K562 (cell line): ENCODE results near the gene ADAMTS14. TPM values are rescaled to one million over a fixed set of nuclear protein-coding genes. Genes with fewer than 3 reads are reported as not detected.

Experiments
- ATAC-seq: fragments of 200-7000 bp; cut with Tn5 transposase; 3 replicates; pipeline ENCODE4 v1.9.1; 2020; ENCODE audit warnings: moderate library complexity
- BruUV-seq: library from RNA; stranded (reverse); fragments of 400-500 nt; replicated peaks from 2 replicates; lab custom pipeline; 2021; lab: Mats Ljungman, UMichigan
- CTCF ChIA-PET: fragments of 300-600 bp; formaldehyde crosslinking; extraction: SDS; loops from one replicate; lab custom pipeline; 2021; ENCODE audit warnings: low intra/inter-chr PET ratio; lab: Yijun Ruan, JAX
- POLR2A ChIA-PET: fragments of 300-600, 350-650 bp; sonication (Branson Sonifier 250); formaldehyde crosslinking; extraction: SDS; loops from one replicate; lab custom pipeline; 2021; ENCODE audit warnings: antibody characterized with exemption, inconsistent platforms; lab: Yijun Ruan, JAX
- DNase-seq, 4 experiments: peaks; one replicate each; pipeline versions ENCODE4 v3.0.0 to v3.0.0-alpha.2; 2011 to 2018; ENCODE audit warnings: low spot score in 3 of 4, mixed read lengths in 3 of 4; ENCODE audit errors: extremely low read depth in 1 of 4
- FAIRE-seq: peaks from 2 replicates; lab custom pipeline; 2011; peaks lifted over from hg19 to GRCh38; lab: Jason Lieb, UNC
- H2AFZ ChIP-seq: 2 replicates; pipeline ENCODE4 v1.6.0; 2011; ENCODE audit warnings: low read depth, low read length, control low read depth, inconsistent platforms
- H3K27ac ChIP-seq: fragments of 200-600 bp; 3 replicates; pipeline ENCODE4 v1.8.0; 2011; ENCODE audit warnings: low read depth, mild to moderate bottlenecking, control low read depth, inconsistent platforms, low read length, moderate library complexity, mixed read lengths; ENCODE audit errors: extremely low read depth
- H3K27me3 ChIP-seq, 2 experiments: fragments of 300-600 bp in 1 of 2; 2 replicates in 1 of 2; 3 replicates in 1 of 2; pipeline versions ENCODE4 v1.6.0 to v1.8.0; 2011; ENCODE audit warnings: inconsistent platforms in 2 of 2, low read length in 2 of 2, mild to moderate bottlenecking in 1 of 2, mixed read lengths in 1 of 2, moderate library complexity in 1 of 2; ENCODE audit not compliant: control insufficient read depth in 2 of 2, insufficient read depth in 2 of 2
- H3K36me3 ChIP-seq: fragments of 300-600 bp; 3 replicates; pipeline ENCODE4 v1.8.0; 2011; ENCODE audit warnings: mild to moderate bottlenecking, low read length, inconsistent platforms; ENCODE audit not compliant: control insufficient read depth, insufficient read depth
- H3K4me1 ChIP-seq, 2 experiments: fragments of 200-600 bp in 1 of 2; replicated peaks in 1 of 2; 2 replicates in 1 of 2; 3 replicates in 1 of 2; pipeline versions ENCODE4 v1.5.1 to v1.8.0; 2011; ENCODE audit warnings: inconsistent platforms in 2 of 2, low read length in 2 of 2, mild to moderate bottlenecking in 1 of 2, mixed read lengths in 1 of 2, moderate library complexity in 1 of 2; ENCODE audit not compliant: control insufficient read depth in 2 of 2, insufficient read depth in 2 of 2
- H3K4me2 ChIP-seq: 2 replicates; pipeline ENCODE4 v1.6.1; 2011; ENCODE audit warnings: low read length, control low read depth, inconsistent platforms, mixed read lengths; ENCODE audit not compliant: insufficient read depth
- H3K4me3 ChIP-seq: fragments of 200-600 bp; sonication (generic), shearing (Covaris generic); 2 replicates; pipeline ENCODE4 v1.5.1; 2016; ENCODE audit warnings: control low read depth, inconsistent platforms
- H3K79me2 ChIP-seq: fragments of 200-600 bp; 3 replicates; pipeline ENCODE4 v1.8.0; 2011; ENCODE audit warnings: low read length, inconsistent platforms; ENCODE audit not compliant: control insufficient read depth, insufficient read depth
- H3K9ac ChIP-seq, 2 experiments: 2 replicates each; pipeline versions ENCODE4 v1.6.0 to v1.6.1; 2011; ENCODE audit warnings: low read depth in 2 of 2, low read length in 2 of 2, control low read depth in 1 of 2, inconsistent platforms in 1 of 2, mild to moderate bottlenecking in 1 of 2, mixed read lengths in 1 of 2; ENCODE audit not compliant: insufficient read depth in 1 of 2
- H3K9me1 ChIP-seq: one replicate; pipeline ENCODE4 v1.6.0; 2011; ENCODE audit warnings: inconsistent platforms, mild to moderate bottlenecking, low read length, moderate library complexity; ENCODE audit not compliant: control insufficient read depth, insufficient read depth
- H3K9me3 ChIP-seq: replicated peaks from 2 replicates; pipeline ENCODE4 v1.5.1; 2011; ENCODE audit warnings: low read depth, low read length, inconsistent platforms; ENCODE audit not compliant: control insufficient read depth, insufficient read depth
- H4K20me1 ChIP-seq: replicated peaks from 2 replicates; pipeline ENCODE4 v1.6.1; 2011; ENCODE audit warnings: low read length, inconsistent platforms, mixed read lengths; ENCODE audit not compliant: control insufficient read depth, insufficient read depth
- ATF1 ChIP-seq, 2 experiments: fragments of 450-650 bp in 1 of 2; IDR thresholded peaks; 2 replicates each; pipeline ENCODE4 v1.6.1; 2016; ENCODE audit warnings: missing compliant biosample characterization in 1 of 2, missing genetic modification characterization in 1 of 2
- ELF1 ChIP-seq: fragments of 200-800 bp; sonication (Bioruptor generic); IDR thresholded peaks from 2 replicates; pipeline ENCODE4 v1.6.1; 2016; ENCODE audit warnings: missing genetic modification characterization, missing compliant biosample characterization
- ERF ChIP-seq: fragments of 450-650 bp; formaldehyde crosslinking; IDR thresholded peaks from 2 replicates; pipeline ENCODE4 v1.4.0; 2020; ENCODE audit warnings: mild to moderate bottlenecking, mixed read lengths
- JUNB ChIP-seq: fragments of 450-650 bp; formaldehyde crosslinking; conservative IDR thresholded peaks from 2 replicates; pipeline ENCODE4 v1.4.0; 2020; ENCODE audit warnings: mild to moderate bottlenecking
- MAZ ChIP-seq, 2 experiments: fragments of 450-650 bp in 1 of 2; sonication (generic) in 1 of 2; formaldehyde crosslinking; IDR thresholded peaks in 1 of 2; conservative IDR thresholded peaks in 1 of 2; 2 replicates each; pipeline versions ENCODE4 v1.4.0 to v1.5.0; 2020; ENCODE audit warnings: mild to moderate bottlenecking in 1 of 2, missing genetic modification reagents in 1 of 2
- MIER1 ChIP-seq: fragments of 450-650 bp; IDR thresholded peaks from 2 replicates; pipeline ENCODE4 v1.6.1; 2016; ENCODE audit warnings: antibody characterized with exemption, mild to moderate bottlenecking, low read depth
- PCBP1 ChIP-seq: fragments of 200-400 bp; formaldehyde crosslinking; IDR thresholded peaks from 2 replicates; pipeline ENCODE4 v1.6.1; 2018; ENCODE audit warnings: mild to moderate bottlenecking, low read depth, low read length; ENCODE audit not compliant: poor library complexity, severe bottlenecking
- POLR2G ChIP-seq: fragments of 200-400 bp; formaldehyde crosslinking; IDR thresholded peaks from 2 replicates; pipeline ENCODE4 v1.6.1; 2017; ENCODE audit warnings: low read depth, mild to moderate bottlenecking, antibody characterized with exemption, low read length, moderate library complexity
- SMAD4 ChIP-seq: fragments of 250-450 bp; sonication (Bioruptor Pico); conservative IDR thresholded peaks from 2 replicates; pipeline ENCODE4 v1.8.0; 2021; ENCODE audit warnings: inconsistent platforms, mild to moderate bottlenecking, moderate library complexity
- ZBTB7A ChIP-seq: IDR thresholded peaks from 2 replicates; pipeline ENCODE4 v1.6.1; 2011; ENCODE audit warnings: low read depth, mild to moderate bottlenecking, low read length, moderate library complexity, borderline replicate concordance; ENCODE audit not compliant: control insufficient read depth
- ZNF311 ChIP-seq: fragments of 250-450 bp; sonication (Bioruptor Pico); IDR thresholded peaks from 2 replicates; pipeline ENCODE4 v1.4.0; 2020; ENCODE audit warnings: mild to moderate bottlenecking, moderate library complexity
- ZNF589 ChIP-seq: fragments of 200-800 bp; sonication (Bioruptor generic); IDR thresholded peaks from 2 replicates; pipeline ENCODE4 v1.6.1; 2016; ENCODE audit warnings: low read depth, missing genetic modification characterization, missing compliant biosample characterization
- WGBS: fragments of 100-300 bp; shearing (Covaris generic); methylation state at CpG from one replicate; pipeline ENCODE4 v1.1.6; 2016; ENCODE audit warnings: low coverage, mixed read lengths; ENCODE audit not compliant: insufficient coverage; ENCODE audit errors: missing lambda C conversion rate; 5-methylcytosine and 5-hydroxymethylcytosine counted together
- in situ Hi-C: fragments of 300-500 bp; cut with MboI; formaldehyde crosslinking; loops from 4 replicates; pipeline ENCODE4 v1.15.0; 2018; ENCODE audit warnings: inconsistent platforms, mixed read lengths
- intact Hi-C: fragments of 100-400 bp; cut with micrococcal nuclease; formaldehyde crosslinking; loops from 2 replicates; pipeline ENCODE4 v1.14.2; 2022
- polyA plus RNA-seq, 8 experiments: library from polyadenylated mRNA; depleted of rRNA in 4 of 8; stranded (reverse) in 5 of 8; unstranded in 3 of 8; fragments of >200 nt; fragmentation: Nextera tagmentation in 2 of 8; fragmentation: Illumina TruSeq in 1 of 8; extraction: Ambion mirVana in 2 of 8; extraction: Trizol in 1 of 8; gene quantifications; 2 replicates each; pipeline versions ENCODE4 v1.2.1 to v1.2.3, GENCODE V29; 2011 to 2014; ENCODE audit warnings: inconsistent platforms in 1 of 8, missing spikeins in 1 of 8
- total RNA-seq, 7 experiments: library from RNA; depleted of rRNA in 6 of 7; stranded (reverse); fragments of >200 nt in 6 of 7; fragmentation: Illumina TruSeq in 2 of 7; extraction: Trizol in 2 of 7; gene quantifications; 2 replicates each; pipeline versions ENCODE4 v1.2.1 to v1.2.3, GENCODE V29; 2011 to 2021; ENCODE audit warnings: low replicate concordance in 1 of 7
- TF ChIP-seq, protein P1 (sequence below): fragments of 250-450 bp; sonication (Bioruptor Pico); IDR thresholded peaks from 2 replicates; pipeline ENCODE4 v1.9.0; 2021; ENCODE audit warnings: mild to moderate bottlenecking, inconsistent platforms

Gene ADAMTS14
- total and polyA plus RNA-seq, 9 of the 15 experiments (the other 6 are each of a cell fraction or from before 2014, with no cell fraction given), result 0.04 to 37.4 (median 15.9) TPM

DNA sequence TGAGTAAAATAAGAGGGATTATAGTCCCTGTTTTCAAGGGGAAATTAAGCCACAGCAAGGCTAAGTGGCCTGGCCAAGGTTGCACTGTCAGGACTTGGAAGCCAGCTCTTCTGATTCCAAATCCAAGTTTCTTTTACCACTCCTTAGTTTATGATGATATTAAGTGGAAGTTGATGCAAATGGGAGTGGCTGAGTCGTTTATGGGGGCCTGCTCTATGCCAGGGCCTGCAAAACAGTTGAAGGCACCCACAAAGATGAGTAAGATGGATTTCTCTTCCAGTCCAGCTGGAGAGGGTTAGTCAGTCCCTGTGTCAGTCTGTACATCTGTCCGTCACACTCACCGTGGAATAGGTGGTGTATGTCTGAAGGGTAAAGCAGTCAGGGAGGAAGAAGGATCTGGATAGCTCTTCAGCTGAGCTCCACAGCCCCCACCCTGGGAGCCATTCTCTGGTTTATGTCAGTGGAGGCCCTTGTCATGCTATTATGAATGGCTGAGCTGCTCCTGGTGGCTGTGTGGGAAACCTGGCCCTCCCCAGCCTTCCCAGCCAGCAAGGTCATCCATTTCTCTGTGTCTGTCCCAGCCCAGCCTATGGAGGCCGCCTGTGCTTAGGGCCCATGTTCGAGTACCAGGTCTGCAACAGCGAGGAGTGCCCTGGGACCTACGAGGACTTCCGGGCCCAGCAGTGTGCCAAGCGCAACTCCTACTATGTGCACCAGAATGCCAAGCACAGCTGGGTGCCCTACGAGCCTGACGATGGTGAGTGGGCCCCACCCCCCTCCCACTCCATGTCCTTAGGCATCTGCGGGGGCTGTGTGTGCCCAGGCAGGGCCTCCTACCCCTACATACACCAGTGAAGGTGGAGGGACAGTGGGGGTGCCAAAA is 68.3 kb downstream of the ADAMTS14 start:
- H3K9me1 ChIP-seq, result no peaks in the 10 kb centered on the region
- TF ChIP-seq, protein P1, sequence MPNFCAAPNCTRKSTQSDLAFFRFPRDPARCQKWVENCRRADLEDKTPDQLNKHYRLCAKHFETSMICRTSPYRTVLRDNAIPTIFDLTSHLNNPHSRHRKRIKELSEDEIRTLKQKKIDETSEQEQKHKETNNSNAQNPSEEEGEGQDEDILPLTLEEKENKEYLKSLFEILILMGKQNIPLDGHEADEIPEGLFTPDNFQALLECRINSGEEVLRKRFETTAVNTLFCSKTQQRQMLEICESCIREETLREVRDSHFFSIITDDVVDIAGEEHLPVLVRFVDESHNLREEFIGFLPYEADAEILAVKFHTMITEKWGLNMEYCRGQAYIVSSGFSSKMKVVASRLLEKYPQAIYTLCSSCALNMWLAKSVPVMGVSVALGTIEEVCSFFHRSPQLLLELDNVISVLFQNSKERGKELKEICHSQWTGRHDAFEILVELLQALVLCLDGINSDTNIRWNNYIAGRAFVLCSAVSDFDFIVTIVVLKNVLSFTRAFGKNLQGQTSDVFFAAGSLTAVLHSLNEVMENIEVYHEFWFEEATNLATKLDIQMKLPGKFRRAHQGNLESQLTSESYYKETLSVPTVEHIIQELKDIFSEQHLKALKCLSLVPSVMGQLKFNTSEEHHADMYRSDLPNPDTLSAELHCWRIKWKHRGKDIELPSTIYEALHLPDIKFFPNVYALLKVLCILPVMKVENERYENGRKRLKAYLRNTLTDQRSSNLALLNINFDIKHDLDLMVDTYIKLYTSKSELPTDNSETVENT (CRISPR knock-in tag), result 0 out of 2 replicates have a peak, but pooled peaks have one; percentile 12
- TF ChIP-seq MIER1 (no peak), ZBTB7A (0 out of 2 replicates have a peak, but pooled peaks have one; percentile 19), JUNB (CRISPR knock-in tag) (no peak), ZNF311 (CRISPR knock-in tag) (0 out of 2 replicates have a peak, but pooled peaks have one; percentile 2), ZNF589 (0 out of 2 replicates have a peak, but pooled peaks have one; percentile 33), ELF1 (tag) (no peak), PCBP1 (no peak), ERF (CRISPR knock-in tag) (no peak), ATF1 (CRISPR knock-in tag; IDR thresholded peaks at IDR 0.05) (no peak), ATF1 (tag; IDR thresholded peaks at IDR 0.05) (no peak), MAZ (CRISPR knock-in tag; conservative IDR thresholded peaks at IDR 0.05 in 1 of 2, IDR thresholded peaks at IDR 0.05 in 1 of 2) (0 out of 4 replicates have a peak, but pooled peaks of 1 of the 2 experiments have one; percentile 46), SMAD4 (CRISPR knock-in tag) (peak; percentile 11; the same call in 1 of the 2 replicates), POLR2G (peak; percentile 55)

More for the DNA sequence above, 68.3 kb downstream of the ADAMTS14 start:
- H3K4me3 ChIP-seq, result 0 out of 2 replicates have a peak overlapping the region, but pooled peaks have one; percentile 0
- DNase-seq, result no peak
- BruUV-seq, result no TSS peak
- H3K27me3 ChIP-seq, result no peaks in the 10 kb centered on the region
- H3K9me3 ChIP-seq, result no peaks in the 10 kb centered on the region
- POLR2A ChIA-PET, result interaction anchor here (0.6 to 1.8 kb wide), 9 partner anchors 9 to 393 kb away, joined by 3 to 9 read pairs (median 3); no protein-coding TSS in a partner anchor
- in situ Hi-C loops, result no loop called here
- peak overlapping the region in 1 of 2 experiments; percentile 87; a peak in 2 of 4 replicates for H3K9ac ChIP-seq
- H3K27ac ChIP-seq, result peak overlapping the region; percentile 75
- H3K79me2 ChIP-seq, result peaks cover 39% of the 10 kb centered on the region
- no peak for ATAC-seq
- intact Hi-C loops, result no loop called here
- no peaks in the 10 kb centered on the region for H4K20me1 ChIP-seq
- H3K36me3 ChIP-seq, result peaks cover 91% of the 10 kb centered on the region
- WGBS, result 81% methylated on average over 12 of the region's 12 CpGs
- FAIRE-seq, result no peak
- H3K4me2 ChIP-seq, result peak overlapping the region; percentile 58
- H3K4me1 ChIP-seq, result peaks cover 62 to 63% of the 10 kb centered on the region in 2 experiments
- no peak overlapping the region for H2AFZ ChIP-seq
- CTCF ChIA-PET, result no interaction called here
